ENCODE data around the gene BSN.

- TF ChIP-seq CTCF (IDR thresholded peaks at IDR 0.05) (no peak), POLR2A (IDR thresholded peaks at IDR 0.05) (no peak)
Observed at GRCh38 chr3:49667701-49668413, 113.6 kb downstream of the BSN start.
